ENCODE data around the gene ALDH3A2.
"Not testable (repeated sequence)": the region's sequence is repeated elsewhere in the genome, so short reads cannot be mapped to it uniquely, and the experiment has no call there.

ALDH3A2 gene

GRCh38 chr17:19683117-19683516 is 34.6 kb downstream of the ALDH3A2 start:
- no peak for DNase-seq

GRCh38 chr17:19684909-19685580 is 36.5 kb downstream of the ALDH3A2 start:
- DNase-seq, result not testable (repeated sequence)

- no peak for DNase-seq
Observed at GRCh38 chr17:19686400-19687090, 38.0 kb downstream of the ALDH3A2 start.

- no peak for DNase-seq
Observed at GRCh38 chr17:19702217-19702641, 53.7 kb downstream of the ALDH3A2 start.

- no peak for DNase-seq
Observed at GRCh38 chr17:19703106-19703827, 54.7 kb downstream of the ALDH3A2 start.

GRCh38 chr17:19703828-19704613 is 55.5 kb downstream of the ALDH3A2 start:
- no peak for DNase-seq

- no peak for DNase-seq
Observed at GRCh38 chr17:19705201-19705600, 56.6 kb downstream of the ALDH3A2 start.

- no peak for DNase-seq
Observed at GRCh38 chr17:19705771-19706770, 57.5 kb downstream of the ALDH3A2 start.

GRCh38 chr17:19706791-19707727 is 58.5 kb downstream of the ALDH3A2 start:
- no peak for DNase-seq

- no peak for DNase-seq
Observed at GRCh38 chr17:19707728-19708221, 59.2 kb downstream of the ALDH3A2 start.

GRCh38 chr17:19708431-19709175 is 60.1 kb downstream of the ALDH3A2 start:
- DNase-seq, result no peak

GRCh38 chr17:19709841-19710240 is 61.3 kb downstream of the ALDH3A2 start:
- no peak for DNase-seq

- DNase-seq, result no peak
Observed at GRCh38 chr17:19712436-19713004, 64.0 kb downstream of the ALDH3A2 start.

GRCh38 chr17:19713462-19713861 is 64.9 kb downstream of the ALDH3A2 start:
- DNase-seq, result no peak

GRCh38 chr17:19713901-19714361 is 65.4 kb downstream of the ALDH3A2 start:
- no peak for DNase-seq

GRCh38 chr17:19714542-19715411 is 66.2 kb downstream of the ALDH3A2 start:
- no peak for DNase-seq

- DNase-seq, result no peak
Observed at GRCh38 chr17:19716108-19717030, 67.8 kb downstream of the ALDH3A2 start, which contains the start of gene SLC47A2. Gene SLC47A2 (minus strand): TSS chr17:19716584. CDS start chr17:19716555, 29 bp downstream.
